Measurements from ENCODE around the gene GRM1.
"Not testable (repeated sequence)": the region's sequence is repeated elsewhere in the genome, so short reads cannot be mapped to it uniquely, and the experiment has no call there.

GRM1 gene

DNA sequence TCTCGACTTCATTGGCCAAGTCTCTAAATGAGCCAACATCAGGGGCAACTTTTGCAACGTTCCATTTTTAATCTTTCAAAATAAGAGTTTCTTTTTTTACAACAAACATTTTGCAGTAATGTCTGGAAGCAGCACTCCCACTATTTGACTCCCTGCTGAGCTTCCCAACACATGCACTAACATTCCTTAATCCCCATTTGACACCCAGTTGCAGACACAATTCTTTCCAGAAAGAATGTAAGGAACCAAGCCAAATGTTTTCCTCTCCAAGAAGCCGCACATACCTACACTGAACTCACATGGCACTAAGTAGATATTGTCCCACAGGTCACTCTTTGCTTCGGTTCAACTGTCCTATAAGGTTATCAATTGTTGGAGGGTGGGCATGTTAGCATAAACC lies 165.6 kb downstream of the GRM1 start:
- DNase-seq, result no peak

DNA sequence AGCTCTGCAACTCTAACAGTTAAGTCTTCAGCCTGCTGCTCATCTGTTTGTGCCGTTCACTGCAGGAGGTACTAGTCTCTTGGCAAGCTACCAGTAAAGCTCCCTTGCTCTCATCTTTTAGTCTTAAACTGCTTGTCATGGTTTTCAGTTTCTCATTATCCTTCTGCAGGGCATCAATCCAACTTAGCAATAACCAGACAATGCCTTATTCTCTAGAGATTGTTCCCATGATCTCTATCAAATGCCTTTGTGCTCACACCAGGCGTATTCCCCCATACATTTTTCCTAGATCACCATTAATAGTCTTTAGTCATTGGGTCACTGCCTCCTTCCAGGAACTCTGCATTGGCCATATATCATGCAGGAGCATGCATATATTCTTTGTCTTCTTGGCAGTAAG lies 171.3 kb downstream of the GRM1 start:
- no peak for DNase-seq

DNA sequence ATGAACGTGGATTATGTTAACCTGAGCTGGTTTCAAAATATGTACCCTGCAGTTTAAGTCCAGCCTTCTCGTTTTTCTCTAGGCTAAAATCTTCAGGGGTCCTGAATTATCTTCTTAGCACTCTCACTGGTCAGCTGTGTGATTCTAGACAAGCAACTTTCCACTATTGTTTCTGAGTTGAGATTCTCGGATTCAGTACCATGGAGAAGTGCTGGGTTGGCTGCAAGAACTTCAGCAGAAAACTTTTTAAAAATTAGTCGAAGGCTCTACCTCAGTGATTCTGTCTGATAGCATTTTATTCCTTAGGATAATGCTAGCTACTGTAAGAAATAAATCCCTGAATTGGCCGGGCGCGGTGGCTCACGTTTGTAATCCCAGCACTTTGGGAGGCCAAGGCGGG lies 173.7 kb downstream of the GRM1 start:
- DNase-seq, result no peak

DNA sequence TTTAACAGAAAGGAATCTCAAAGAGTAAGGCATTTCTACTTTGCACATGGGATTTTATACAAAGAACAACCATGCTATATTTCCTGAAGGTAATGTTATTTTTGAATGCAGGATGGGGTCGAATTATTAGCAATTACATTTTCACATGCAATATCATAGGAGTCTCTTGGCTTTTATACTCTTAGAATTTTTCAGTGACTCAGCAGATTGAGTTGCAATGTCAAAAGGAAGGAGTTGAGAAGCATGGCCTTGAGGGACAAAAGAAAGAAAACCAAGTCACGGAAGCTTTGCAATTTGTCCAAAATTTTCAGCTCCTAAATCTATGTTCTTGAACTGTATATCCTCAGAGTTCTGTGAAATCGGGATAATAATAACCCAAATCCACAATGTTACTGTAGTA lies 181.1 kb downstream of the GRM1 start:
- no peak for DNase-seq

DNA sequence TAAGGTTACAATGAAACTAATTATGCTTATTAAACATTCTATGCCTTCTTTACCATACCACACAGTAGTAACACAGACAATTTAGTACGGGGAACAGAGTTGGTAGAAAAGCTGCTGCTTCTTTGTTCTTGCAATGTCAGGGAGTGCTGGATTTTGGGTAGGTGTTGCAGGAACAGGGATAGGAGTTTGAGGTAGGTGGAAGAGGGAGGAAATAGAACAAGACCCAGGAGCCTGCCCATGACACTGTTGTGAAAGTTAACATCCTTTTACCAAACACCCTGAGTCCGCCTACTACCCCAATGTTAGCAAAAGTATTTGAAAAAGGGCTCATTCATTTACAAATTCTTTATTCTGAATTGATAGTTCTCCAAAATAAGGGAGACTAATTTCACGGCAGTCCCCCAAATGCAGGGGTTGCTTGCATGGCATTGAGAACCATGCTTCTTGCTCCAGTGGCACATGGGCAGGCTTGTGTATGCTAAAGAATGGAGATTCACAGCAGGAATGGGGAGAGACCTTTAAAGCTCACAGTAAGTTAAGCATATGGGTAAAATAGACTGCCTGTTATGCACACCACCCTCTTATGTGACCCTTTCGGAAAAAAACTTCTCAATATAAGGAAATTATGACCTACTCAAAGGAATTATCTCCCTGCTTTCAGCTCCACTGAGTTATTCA lies 181.7 kb downstream of the GRM1 start:
- DNase-seq, result no peak

DNA sequence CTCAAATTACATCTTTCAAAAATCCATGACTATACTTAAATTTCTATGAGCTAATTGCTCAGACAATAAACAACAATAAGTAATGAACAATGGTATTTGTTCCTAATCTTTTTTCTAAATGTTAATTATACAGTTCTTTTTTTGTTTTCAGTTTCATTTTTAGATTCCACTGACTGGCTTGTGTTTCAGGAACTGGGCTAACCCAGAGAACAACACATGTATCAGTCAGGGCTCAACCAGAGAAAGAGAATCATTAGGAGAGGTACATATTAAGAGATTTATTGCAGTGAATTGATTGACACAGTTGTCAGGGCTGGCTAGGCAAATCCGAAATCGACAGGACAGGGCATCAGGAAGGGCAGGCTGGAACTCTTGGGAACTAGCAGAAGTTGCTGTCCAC lies 182.8 kb downstream of the GRM1 start:
- DNase-seq, result no peak

DNA sequence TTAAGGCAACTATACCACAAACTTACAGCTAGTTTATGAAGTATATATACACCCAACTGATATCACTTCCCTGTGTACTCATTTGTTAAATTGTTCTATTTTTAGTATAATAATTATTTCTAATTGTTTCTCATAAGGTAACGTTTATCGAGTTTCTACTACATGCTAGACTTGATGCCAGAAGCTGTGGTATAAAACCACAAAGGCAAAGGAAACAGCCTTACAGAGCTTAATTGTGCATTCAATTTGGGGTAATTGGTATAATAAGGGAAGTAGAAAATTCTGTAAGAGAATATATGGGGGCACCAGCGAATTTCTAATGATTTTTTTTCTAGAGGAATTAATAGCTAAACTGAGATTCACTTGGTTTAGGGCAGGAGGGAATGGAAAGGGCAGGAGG lies 183.9 kb downstream of the GRM1 start:
- no peak for DNase-seq

DNA sequence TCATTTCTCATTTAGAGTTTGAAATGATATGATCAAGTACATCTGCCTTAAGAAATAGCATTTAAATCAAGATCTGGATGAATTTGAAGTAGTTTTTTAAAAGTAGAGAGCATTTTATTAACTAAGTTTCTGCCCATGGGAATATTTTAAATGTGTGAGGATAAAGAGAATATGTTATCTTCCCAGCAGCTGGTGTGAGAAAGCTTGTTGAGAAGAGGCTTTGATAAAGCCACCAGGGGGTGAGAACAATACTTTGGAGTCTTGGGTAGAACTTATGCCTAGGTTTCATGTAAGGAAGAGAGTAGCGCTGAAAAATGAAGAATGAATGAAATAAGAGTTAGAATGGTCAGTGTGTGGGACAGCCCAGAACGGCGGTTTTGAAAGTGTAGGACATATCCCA lies 190.2 kb downstream of the GRM1 start:
- no peak for DNase-seq

DNA sequence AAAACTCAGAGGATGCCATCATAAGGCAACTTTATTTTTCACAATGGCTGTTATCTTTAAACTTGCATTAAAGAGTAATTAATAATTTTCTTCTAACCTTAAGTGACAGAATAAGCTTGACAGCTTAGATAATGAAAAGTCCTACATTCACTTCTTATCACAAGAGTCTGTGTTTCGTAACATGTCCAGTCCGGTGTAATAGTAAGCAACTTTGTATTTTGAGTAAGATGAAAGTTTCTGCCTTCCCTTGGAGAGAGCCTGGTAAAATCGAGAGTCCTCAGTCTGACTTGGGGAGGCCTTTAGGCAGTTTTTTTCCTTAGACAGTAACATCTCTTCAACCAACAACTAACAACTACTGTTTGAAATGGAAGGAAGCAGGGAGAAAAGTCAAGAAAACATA lies 195.6 kb downstream of the GRM1 start:
- DNase-seq, result no peak

DNA sequence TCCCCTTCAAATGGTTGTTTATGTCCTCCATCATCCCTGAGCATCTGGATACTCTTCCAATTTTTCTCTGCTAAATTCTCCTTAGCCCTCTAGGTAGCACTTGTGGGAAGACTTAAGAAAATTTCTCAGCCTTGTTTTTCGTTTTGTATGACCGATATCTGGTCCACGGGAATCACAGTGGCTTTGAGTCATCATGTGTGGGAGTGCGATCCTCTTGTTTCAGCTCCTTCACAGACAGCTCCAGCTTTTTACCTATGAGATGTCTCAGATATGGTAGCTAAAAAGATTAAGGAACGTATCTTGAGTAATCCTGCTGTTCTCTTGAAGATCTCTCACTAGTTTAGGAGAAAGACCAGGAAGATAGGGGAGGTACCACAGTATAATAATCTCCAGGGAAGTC lies 196.1 kb downstream of the GRM1 start:
- DNase-seq, result no peak

DNA sequence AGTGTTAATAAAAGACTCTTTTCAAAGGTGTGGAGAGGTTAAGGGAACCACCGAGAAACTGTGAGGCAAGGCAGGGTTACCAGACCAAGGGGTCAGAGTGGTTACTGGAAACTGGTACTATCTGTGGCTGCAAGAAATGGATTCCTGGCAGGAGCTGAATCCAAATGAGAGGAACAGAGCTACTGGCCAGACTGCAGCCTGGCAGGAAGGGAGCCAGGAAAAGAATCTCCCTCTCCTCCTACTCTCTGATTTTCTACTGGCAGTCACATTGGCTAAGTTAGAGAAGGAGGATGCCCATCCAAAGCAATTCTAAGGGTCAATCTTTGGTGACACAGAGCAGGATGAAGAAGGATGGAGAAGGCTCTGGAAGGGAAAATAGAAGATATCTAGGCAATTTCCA lies 211.5 kb downstream of the GRM1 start:
- DNase-seq, result no peak

DNA sequence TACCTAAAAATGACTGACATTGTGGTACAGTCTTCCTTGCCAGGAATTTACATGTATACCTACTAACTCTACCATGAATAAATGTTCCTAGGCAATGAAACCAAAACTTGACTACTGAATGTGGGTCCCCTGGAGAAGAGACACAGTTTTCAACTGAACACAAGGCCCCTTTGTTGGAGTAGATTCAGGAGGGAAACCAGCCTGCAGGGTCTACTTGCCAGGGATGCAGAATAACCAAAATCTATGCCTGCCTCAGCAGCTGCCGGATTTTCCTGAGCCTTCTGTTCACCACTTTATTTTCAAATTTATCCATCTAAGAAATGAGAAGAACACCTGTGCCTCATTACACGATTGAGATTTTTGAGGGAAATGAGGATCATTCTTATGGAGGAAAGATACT lies 211.9 kb downstream of the GRM1 start:
- DNase-seq, result no peak

DNA sequence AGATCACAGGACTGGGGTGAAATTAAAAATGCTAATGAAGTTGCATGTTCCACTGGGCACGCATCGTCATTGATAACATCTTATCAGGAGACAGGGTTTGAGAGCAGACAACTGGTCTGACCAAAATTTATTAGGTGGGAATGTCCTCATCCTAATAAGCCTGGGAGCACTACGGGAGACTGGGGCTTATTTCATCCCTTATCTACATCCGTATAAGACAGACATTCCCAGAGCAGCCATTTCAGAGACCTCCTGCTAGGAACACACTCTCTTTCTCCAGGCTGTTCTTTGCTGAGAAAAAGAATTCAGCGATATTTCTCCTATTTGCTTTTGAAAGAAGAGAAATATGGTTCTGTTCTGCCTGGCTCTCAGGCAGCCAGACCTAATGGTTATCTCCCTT lies 214.8 kb downstream of the GRM1 start:
- DNase-seq, result not testable (repeated sequence)

DNA sequence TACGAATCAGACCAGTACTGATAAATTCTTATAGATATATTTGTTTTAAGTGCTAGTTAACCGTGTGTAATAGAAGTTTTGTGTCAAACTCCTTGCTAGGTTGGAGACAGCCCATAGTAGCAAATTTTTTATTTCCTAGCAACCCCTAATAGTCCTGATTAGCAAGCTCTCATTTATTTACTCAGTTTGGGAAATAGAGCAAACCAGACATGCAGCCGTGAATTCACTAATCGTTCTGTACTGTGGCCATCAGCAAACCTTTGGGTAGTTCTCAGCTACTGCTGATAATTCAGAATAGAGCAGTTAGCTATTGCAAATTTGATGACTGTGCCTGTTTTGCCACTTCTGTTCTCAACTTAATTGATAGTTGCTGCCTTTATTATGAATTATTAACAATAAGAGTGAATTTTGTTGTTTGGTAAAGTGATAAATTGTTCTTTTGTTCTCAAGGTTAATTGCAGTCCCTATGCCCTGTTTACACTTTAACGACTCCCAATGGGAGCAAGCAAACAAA lies 215.8 kb downstream of the GRM1 start:
- DNase-seq, result no peak

DNA sequence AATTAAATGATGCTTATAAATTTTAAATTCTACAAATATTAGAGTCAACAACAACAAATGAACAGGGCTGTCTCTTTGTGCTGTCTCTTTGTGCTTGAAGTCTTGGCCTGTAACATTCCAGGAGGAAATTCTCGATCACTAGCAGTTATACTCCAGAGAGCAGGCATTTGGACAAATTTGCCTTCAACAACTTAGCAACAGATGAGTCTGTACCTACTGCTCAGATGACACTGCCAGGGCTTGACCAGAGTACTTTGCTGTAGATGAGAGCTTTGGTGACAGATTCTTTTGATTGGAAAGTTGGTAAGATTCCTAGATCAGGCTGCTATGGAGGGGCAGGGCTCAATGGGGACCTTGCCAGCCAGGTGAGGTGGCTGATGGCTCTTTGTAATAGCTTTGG lies 217.2 kb downstream of the GRM1 start:
- no peak for DNase-seq

DNA sequence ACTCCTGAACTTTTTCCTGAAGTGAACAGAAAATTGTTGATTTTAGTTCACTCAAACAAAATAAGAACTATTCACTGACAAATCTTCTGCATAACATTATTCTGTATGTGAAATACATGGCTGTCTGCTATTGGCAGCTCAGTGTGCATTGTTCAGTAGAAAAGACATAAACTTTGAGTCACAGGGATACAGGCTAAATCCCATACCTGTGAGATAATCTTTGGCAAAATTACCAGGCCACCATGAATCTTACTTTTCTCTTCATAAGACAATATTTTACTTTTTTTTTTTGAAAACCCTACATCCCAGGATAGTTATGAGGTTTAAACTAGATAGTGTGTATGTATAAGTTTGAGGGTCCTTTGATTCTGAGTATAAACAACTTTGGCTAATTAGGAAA lies 224.8 kb downstream of the GRM1 start:
- DNase-seq, result no peak

DNA sequence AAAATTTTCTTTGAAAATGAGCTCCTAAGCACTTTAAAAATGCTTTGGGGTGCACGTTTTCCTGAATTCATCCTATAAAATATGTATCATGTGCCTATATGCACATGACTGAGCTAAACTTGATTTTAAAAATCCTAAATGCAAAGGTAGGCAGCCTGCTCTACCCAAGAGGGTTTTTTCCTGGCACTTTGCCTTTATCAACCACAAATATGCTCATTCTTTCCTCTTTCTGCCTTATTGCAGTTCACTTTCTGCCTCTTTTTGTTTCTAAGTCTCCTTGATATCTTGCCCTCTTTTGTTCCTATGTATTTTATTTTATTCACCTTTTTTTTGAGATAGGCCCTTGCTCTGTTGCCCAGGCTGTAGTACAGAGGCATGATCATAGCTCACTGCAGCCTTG lies 229.3 kb downstream of the GRM1 start:
- DNase-seq, result no peak

DNA sequence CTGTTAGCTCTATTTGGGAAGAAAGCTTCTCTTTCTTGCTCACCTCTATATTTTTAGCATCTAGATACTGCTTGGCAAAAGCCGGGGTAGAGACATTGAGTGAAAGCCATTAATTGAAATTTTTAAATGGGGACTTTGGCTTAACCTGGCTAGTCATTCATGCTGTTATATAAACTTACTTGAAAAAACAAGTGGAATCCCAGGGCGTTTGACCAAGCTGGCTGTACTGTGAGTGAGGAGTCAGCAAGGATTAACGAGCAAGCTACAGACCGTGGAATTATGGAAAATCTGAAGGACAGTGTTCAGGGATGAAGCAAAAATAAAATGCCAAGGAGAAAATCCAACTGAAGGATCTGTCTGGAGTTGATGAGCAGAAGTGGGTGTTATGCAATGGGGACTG lies 232.0 kb downstream of the GRM1 start:
- DNase-seq, result no peak

DNA sequence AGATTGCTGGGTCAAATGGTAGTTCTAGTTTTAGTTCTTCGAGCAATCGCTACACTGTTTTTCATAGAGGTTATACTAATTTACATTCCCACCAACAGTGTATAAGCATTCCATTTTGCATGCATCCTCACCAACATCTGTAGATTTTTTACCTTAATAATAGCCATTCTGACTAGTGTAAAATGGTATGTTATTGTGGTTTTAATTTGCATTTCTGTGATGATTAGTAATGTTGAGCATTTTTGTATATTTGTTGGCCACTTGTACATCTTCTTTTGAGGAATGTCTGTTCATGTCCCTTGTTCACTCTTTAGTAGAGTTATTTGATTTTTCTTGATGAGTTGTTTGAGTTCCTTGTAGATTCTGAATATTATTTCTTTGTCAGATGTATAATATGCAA lies 236.2 kb downstream of the GRM1 start:
- no peak for DNase-seq

DNA sequence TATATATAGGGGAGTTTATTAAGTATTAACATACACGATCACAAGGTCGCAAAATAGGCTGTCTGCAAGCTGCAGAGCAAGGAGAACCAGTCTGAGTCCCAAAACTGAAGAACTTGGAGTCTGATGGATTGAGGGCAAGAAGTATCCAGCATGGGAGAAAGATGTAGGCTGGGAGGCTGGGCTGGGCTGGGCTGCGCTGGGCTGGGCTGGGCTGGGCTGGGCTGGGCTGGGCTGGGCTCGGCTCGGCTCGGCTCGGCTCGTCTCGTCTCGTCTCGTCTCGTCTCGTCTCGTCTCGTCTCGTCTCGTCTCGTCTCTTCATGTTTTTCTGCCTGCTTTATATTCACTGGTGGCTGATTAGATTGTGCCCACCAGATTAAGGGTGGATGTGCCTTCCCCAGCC lies 238.6 kb downstream of the GRM1 start:
- DNase-seq, result no peak

DNA sequence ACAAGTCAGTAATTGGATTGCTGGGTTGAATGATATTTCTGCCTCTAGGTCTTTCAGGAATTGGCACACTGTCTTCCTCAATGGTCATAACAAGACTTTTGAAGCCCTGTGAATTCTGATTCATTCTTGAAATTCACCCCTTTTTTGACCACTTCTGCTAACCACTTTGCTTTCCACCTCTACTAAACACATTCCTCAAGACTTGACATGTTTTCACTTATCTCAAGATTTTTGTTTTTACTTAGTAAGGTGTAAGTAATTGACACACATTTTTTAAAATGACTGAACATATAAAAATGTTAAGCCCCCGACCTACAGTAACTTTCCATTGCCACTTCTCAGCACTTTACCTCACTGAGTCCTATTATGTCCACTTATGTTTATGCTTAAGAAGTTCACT lies 239.1 kb downstream of the GRM1 start:
- no peak for DNase-seq

DNA sequence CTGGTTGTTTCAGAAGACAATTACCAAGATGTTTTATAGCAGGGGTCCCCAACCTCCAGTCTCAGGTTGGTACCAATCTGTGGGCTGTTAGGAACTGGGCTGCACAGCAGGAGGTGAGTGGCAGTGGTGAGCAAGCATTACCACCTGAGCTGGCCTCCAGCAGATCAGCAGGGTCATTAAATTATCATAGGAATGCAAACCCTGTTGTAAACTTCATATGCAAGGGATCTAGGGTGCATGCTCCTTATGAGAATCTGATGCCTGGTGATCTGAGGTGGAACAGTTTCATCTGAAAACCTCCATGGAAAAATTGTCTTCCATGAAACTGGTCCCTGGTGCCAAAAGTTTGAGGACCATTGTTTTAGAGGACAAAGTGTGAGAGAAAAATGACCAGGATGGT lies 240.6 kb downstream of the GRM1 start:
- no peak for DNase-seq

DNA sequence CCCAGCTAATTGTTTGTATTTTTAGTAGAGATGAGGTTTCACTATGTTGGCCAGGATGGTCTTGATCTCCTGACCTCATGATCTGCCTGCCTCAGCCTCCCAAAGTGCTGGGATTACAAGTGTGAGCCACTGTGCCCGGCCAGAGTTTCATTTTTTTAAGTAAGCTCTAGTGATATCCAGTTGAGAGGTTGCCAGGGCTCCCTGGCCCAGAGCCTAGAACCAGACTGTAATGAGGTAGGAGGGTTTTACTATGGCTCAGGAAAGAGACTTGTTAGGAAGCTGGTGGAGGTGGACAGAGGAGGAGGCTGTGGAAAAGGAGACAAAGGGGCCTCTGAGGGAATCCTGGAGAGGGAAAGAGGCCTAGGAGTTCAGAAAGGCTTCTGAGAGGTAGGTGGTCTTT lies 242.3 kb downstream of the GRM1 start:
- not testable (repeated sequence) for DNase-seq

DNA sequence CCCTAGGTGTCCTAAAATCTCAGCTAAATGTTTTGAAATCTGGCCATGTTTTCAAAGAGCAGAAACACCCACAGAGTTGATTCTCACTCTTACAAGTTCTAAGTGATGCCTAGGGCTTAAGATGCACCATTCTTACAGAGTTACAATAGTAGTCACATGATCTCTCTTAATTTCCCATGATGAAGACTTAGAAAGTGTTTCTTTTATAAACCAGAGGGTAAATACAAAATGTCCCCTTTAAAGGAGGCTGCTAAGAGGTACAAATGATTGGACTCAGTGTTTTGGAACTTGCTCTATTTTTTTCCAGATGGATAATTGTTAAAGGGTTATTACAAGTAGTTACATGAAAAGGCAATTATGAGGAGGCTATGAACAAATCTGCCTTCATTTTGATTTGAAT lies 244.6 kb downstream of the GRM1 start:
- no peak for DNase-seq

DNA sequence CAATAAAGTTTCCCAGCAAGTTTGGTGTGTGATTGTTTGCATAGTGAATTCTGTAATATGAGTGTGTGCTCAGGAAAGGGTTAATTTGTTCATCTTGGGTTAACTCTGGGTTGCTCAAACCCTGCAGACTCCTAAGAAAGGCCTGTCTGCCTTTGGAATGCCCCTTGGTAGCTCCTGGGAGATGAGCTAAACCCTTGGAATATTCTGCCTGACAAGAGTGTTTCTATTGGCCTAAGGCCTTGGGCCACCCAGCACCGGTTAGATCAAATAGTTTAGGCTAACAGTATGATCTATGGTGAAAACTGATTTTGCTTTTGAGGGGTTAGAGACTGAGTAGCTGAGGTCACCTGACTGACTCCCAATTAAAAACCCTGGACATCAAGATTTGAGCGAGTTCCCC lies 248.3 kb downstream of the GRM1 start:
- no peak for DNase-seq
